Progenitor cell of endocrine pancreas (in vitro differentiated cells): ENCODE measurements around the gene OLIG1. TPM values are rescaled to one million over a fixed set of nuclear protein-coding genes. Genes with fewer than 3 reads are reported as not detected.
A peak's percentile ranks its signal among the peaks of the same experiment; 100 is the strongest.

Experiments used
- DNase-seq: peaks from one replicate; pipeline ENCODE4 v3.0.0; 2021; ENCODE audit warnings: low spot score; ENCODE audit not compliant: unreplicated experiment
- H3K27ac Mint-ChIP-seq: 2 replicates; pipeline ENCODE4 v1.8.0; 2021; ENCODE audit warnings: mild to moderate bottlenecking, moderate library complexity, mixed read lengths
- H3K27me3 Mint-ChIP-seq: 2 replicates; pipeline ENCODE4 v1.8.0; 2021; ENCODE audit warnings: mixed read lengths
- H3K36me3 Mint-ChIP-seq: 2 replicates; pipeline ENCODE4 v1.8.0; 2022; ENCODE audit warnings: mixed read lengths; ENCODE audit not compliant: insufficient read depth
- H3K4me1 Mint-ChIP-seq: 2 replicates; pipeline ENCODE4 v1.8.0; 2021; ENCODE audit warnings: low read depth, mixed read lengths
- H3K4me3 Mint-ChIP-seq: 2 replicates; pipeline ENCODE4 v1.8.0; 2021; ENCODE audit warnings: low read depth, mild to moderate bottlenecking, moderate library complexity, mixed read lengths
- H3K9me3 Mint-ChIP-seq: 2 replicates; pipeline ENCODE4 v1.8.0; 2021; ENCODE audit warnings: low read depth, mixed read lengths
- CTCF ChIP-seq: fragments of 200-600 bp; sonication (generic); IDR thresholded peaks from one replicate; pipeline ENCODE4 v1.5.0; 2021; ENCODE audit warnings: antibody characterized with exemption, mild to moderate bottlenecking; ENCODE audit not compliant: unreplicated experiment
- total RNA-seq: library from RNA; stranded (reverse); gene quantifications from 2 replicates; pipeline ENCODE4 v1.2.1, GENCODE V29; 2021

Gene OLIG1
- total RNA-seq, 1 donor from 2014 or later = 0.38 TPM

GRCh38 chr21:33114276-33114675 lies 44.3 kb downstream of the OLIG1 start:
- H3K27ac Mint-ChIP-seq = no peak overlapping the region
- no peak overlapping the region for H3K4me3 Mint-ChIP-seq
- H3K27me3 Mint-ChIP-seq = peaks cover 67% of the 10 kb centered on the region
- no peaks in the 10 kb centered on the region for H3K36me3 Mint-ChIP-seq
- H3K4me1 Mint-ChIP-seq = peaks cover 28% of the 10 kb centered on the region
- TF ChIP-seq CTCF = no peak
- no peaks in the 10 kb centered on the region for H3K9me3 Mint-ChIP-seq
- no peak for DNase-seq

GRCh38 chr21:33115631-33116510 lies 45.9 kb downstream of the OLIG1 start:
- DNase-seq = no peak
- TF ChIP-seq CTCF = no peak
- Mint-ChIP-seq H3K27ac (no peak overlapping the region), H3K4me3 (no peak overlapping the region), H3K27me3 (peaks cover 57% of the 10 kb centered on the region), H3K36me3 (no peaks in the 10 kb centered on the region), H3K9me3 (no peaks in the 10 kb centered on the region), H3K4me1 (peaks cover 22% of the 10 kb centered on the region)

- Mint-ChIP-seq H3K36me3 (no peaks in the 10 kb centered on the region), H3K4me3 (no peak overlapping the region), H3K27ac (peak overlapping the region; percentile 62), H3K9me3 (no peaks in the 10 kb centered on the region), H3K27me3 (peaks cover 52% of the 10 kb centered on the region), H3K4me1 (peaks cover 19% of the 10 kb centered on the region)
- no peak for DNase-seq
- no peak for TF ChIP-seq CTCF
Measured at GRCh38 chr21:33116676-33117075, 46.7 kb downstream of the OLIG1 start.

GRCh38 chr21:33117101-33117888 lies 47.4 kb downstream of the OLIG1 start:
- no peak for TF ChIP-seq CTCF
- DNase-seq = no peak
- Mint-ChIP-seq H3K36me3 (no peaks in the 10 kb centered on the region), H3K4me3 (no peak overlapping the region), H3K27me3 (peaks cover 49% of the 10 kb centered on the region), H3K9me3 (no peaks in the 10 kb centered on the region), H3K27ac (no peak overlapping the region), H3K4me1 (peaks cover 13% of the 10 kb centered on the region)

Other genes starting within 250 kb of the OLIG1 start
- 0.72 and 1.4 TPM in 2 replicates for gene OLIG2, start 44.2 kb upstream of the OLIG1 start, total RNA-seq
- gene IFNAR2, start 159.8 kb downstream of the OLIG1 start, total RNA-seq = 17.4 and 19.2 TPM in 2 replicates
- gene IL10RB, start 196.2 kb downstream of the OLIG1 start, total RNA-seq = 7.7 and 8.7 TPM in 2 replicates